ENCODE data around the gene XRCC1. TPM values are rescaled to one million over a fixed set of nuclear protein-coding genes. Genes with fewer than 3 reads are reported as not detected.

XRCC1 gene
- total RNA-seq, 3 donors from 2014 or later (not counting 1 experiment from before 2014, with no cell fraction given) = 33.2 to 43.9 (median 40.7) TPM

- intact Hi-C loops (cut with micrococcal nuclease) = loop anchor here (2.0 kb wide), 1 partner anchor 31 kb away; the partner anchor contains the start of gene ZNF575
Measured at GRCh38 chr19:43563816-43564457, 11.4 kb downstream of the XRCC1 start.

GRCh38 chr19:43562698-43563241 is 12.6 kb downstream of the XRCC1 start:
- WGBS (ENCODE audit: insufficient coverage) = 1% methylated on average over 14 of the region's 14 CpGs
- Histone ChIP-seq H3K9me3 (ENCODE audit: control insufficient read depth, insufficient read depth, low read length) (no peaks in the 10 kb centered on the region), H3K4me3 (ENCODE audit: low read length) (no peak overlapping the region), H3K27me3 (ENCODE audit: control insufficient read depth, insufficient read depth, low read length) (no peaks in the 10 kb centered on the region), H3K27ac (ENCODE audit: low read length) (peak overlapping the region; percentile 96), H3K4me1 (ENCODE audit: control insufficient read depth, insufficient read depth, low read length) (peaks cover 44% of the 10 kb centered on the region), H3K36me3 (ENCODE audit: control insufficient read depth, insufficient read depth, low read length) (peaks cover 6% of the 10 kb centered on the region)
- Mint-ChIP-seq H3K4me1 (peaks cover 50 to 54% of the 10 kb centered on the region in 2 donors), H3K36me3 (no peaks in the 10 kb centered on the region), H3K27ac (peak overlapping the region; percentile 89 to 96), H3K9me3 (no peaks in the 10 kb centered on the region), H3K27me3 (ENCODE audit: low read depth in 2 of 2) (no peaks in the 10 kb centered on the region), H3K4me3 (peak overlapping the region; percentile 83)
- peak; percentile 88 to 96 (median 92) for ATAC-seq
- TF ChIP-seq CTCF (IDR thresholded peaks at IDR 0.05) = no peak
- intact Hi-C loops (cut with micrococcal nuclease) = loop anchor here (1.0 to 2.0 kb wide), 2 partner anchors 30 to 34 kb away; partner anchors contain the start of genes IRGQ, ZNF575 and ZNF576
- peak; percentile 81 to 93 for DNase-seq

More at GRCh38 chr19:43563816-43564457, 11.4 kb downstream of the XRCC1 start:
- Mint-ChIP-seq H3K36me3 (no peaks in the 10 kb centered on the region), H3K9me3 (no peaks in the 10 kb centered on the region), H3K27ac (peak overlapping the region; percentile 89 to 96), H3K4me3 (peak overlapping the region; percentile 33), H3K4me1 (peaks cover 50 to 54% of the 10 kb centered on the region in 2 donors), H3K27me3 (ENCODE audit: low read depth in 2 of 2) (no peaks in the 10 kb centered on the region)
- no peak for DNase-seq
- no peak for TF ChIP-seq CTCF (IDR thresholded peaks at IDR 0.05)
- Histone ChIP-seq H3K4me1 (ENCODE audit: control insufficient read depth, insufficient read depth, low read length) (peaks cover 44% of the 10 kb centered on the region), H3K27me3 (ENCODE audit: control insufficient read depth, insufficient read depth, low read length) (no peaks in the 10 kb centered on the region), H3K9me3 (ENCODE audit: control insufficient read depth, insufficient read depth, low read length) (no peaks in the 10 kb centered on the region), H3K36me3 (ENCODE audit: control insufficient read depth, insufficient read depth, low read length) (peaks cover 3% of the 10 kb centered on the region), H3K27ac (ENCODE audit: low read length) (peak overlapping the region; percentile 96), H3K4me3 (ENCODE audit: low read length) (no peak overlapping the region)
- WGBS (ENCODE audit: insufficient coverage) = 85% methylated on average over 10 of the region's 10 CpGs
- no peak for ATAC-seq

GRCh38 chr19:43562226-43562697 is 13.1 kb downstream of the XRCC1 start:
- Mint-ChIP-seq H3K4me1 (peaks cover 50 to 54% of the 10 kb centered on the region in 2 donors), H3K27me3 (ENCODE audit: low read depth in 2 of 2) (no peaks in the 10 kb centered on the region), H3K9me3 (no peaks in the 10 kb centered on the region), H3K27ac (peak overlapping the region; percentile 89 to 96), H3K36me3 (no peaks in the 10 kb centered on the region), H3K4me3 (peak overlapping the region; percentile 83)
- no peak for TF ChIP-seq CTCF (IDR thresholded peaks at IDR 0.05)
- 22% methylated on average over 4 of the region's 6 CpGs for WGBS (ENCODE audit: insufficient coverage)
- Histone ChIP-seq H3K36me3 (ENCODE audit: control insufficient read depth, insufficient read depth, low read length) (peaks cover 6% of the 10 kb centered on the region), H3K9me3 (ENCODE audit: control insufficient read depth, insufficient read depth, low read length) (no peaks in the 10 kb centered on the region), H3K27me3 (ENCODE audit: control insufficient read depth, insufficient read depth, low read length) (no peaks in the 10 kb centered on the region), H3K4me3 (ENCODE audit: low read length) (no peak overlapping the region), H3K4me1 (ENCODE audit: control insufficient read depth, insufficient read depth, low read length) (peaks cover 44% of the 10 kb centered on the region), H3K27ac (ENCODE audit: low read length) (peak overlapping the region; percentile 96)
- DNase-seq (no peak), ATAC-seq (no peak)
- intact Hi-C loops (cut with micrococcal nuclease) = loop anchor here (1.0 to 2.0 kb wide), 2 partner anchors 29 to 34 kb away; partner anchors contain the start of genes IRGQ, ZNF575 and ZNF576
